ENCODE results near the gene ADD3.

Gene ADD3

GRCh38 chr10:110007701-110008517 is at the start of gene ADD3:
Gene ADD3 (plus strand): TSS chr10:110007984. CDS start chr10:110100654, 92,670 bp downstream.
- peak; percentile 94 for DNase-seq

GRCh38 chr10:109958059-109958458 is 49.7 kb upstream of the ADD3 start:
- DNase-seq, result no peak

- DNase-seq, result no peak
Measured at GRCh38 chr10:109959259-109960145, 48.3 kb upstream of the ADD3 start.

- no peak for DNase-seq
Measured at GRCh38 chr10:109960682-109961081, 47.1 kb upstream of the ADD3 start.

- DNase-seq, result no peak
Measured at GRCh38 chr10:109961174-109962001, 46.4 kb upstream of the ADD3 start.

GRCh38 chr10:109962247-109962646 is 45.5 kb upstream of the ADD3 start:
- no peak for DNase-seq

- DNase-seq, result no peak
Measured at GRCh38 chr10:109963439-109963838, 44.3 kb upstream of the ADD3 start.

GRCh38 chr10:109964318-109964717 is 43.5 kb upstream of the ADD3 start:
- no peak for DNase-seq

- DNase-seq, result no peak
Measured at GRCh38 chr10:109966961-109967738, 40.6 kb upstream of the ADD3 start.

GRCh38 chr10:109967739-109968088 is 40.1 kb upstream of the ADD3 start:
- DNase-seq, result no peak

- DNase-seq, result no peak
Measured at GRCh38 chr10:109968953-109969759, 38.6 kb upstream of the ADD3 start.

- no peak for DNase-seq
Measured at GRCh38 chr10:109969760-109970346, 37.9 kb upstream of the ADD3 start.

GRCh38 chr10:109971634-109972033 is 36.1 kb upstream of the ADD3 start:
- DNase-seq, result no peak

- no peak for DNase-seq
Measured at GRCh38 chr10:109972372-109973001, 35.3 kb upstream of the ADD3 start.

- no peak for DNase-seq
Measured at GRCh38 chr10:109973326-109973829, 34.4 kb upstream of the ADD3 start.

- no peak for DNase-seq
Measured at GRCh38 chr10:109974504-109975191, 33.1 kb upstream of the ADD3 start.

GRCh38 chr10:109975244-109976190 is 32.3 kb upstream of the ADD3 start:
- DNase-seq, result no peak

- DNase-seq, result no peak
Measured at GRCh38 chr10:109976681-109977080, 31.1 kb upstream of the ADD3 start.

Measured in CD4-positive, alpha-beta T cell treated with Interleukin-4 for 1 hour (primary cell).